Loucy (cell line): ENCODE data around the gene DRD3.

Source experiments
- CTCF ChIP-seq: fragments of 200-600 bp; sonication (generic); conservative IDR thresholded peaks from 2 replicates; pipeline ENCODE4 v1.5.1; 2014; ENCODE audit warnings: mild to moderate bottlenecking, antibody characterized with exemption, low read length
- EZH2phosphoT487 ChIP-seq: fragments of 200-600 bp; IDR thresholded peaks from 2 replicates; pipeline ENCODE4 v1.6.1; 2018; ENCODE audit warnings: antibody characterized with exemption, mild to moderate bottlenecking, moderate library complexity, borderline replicate concordance

- TF ChIP-seq CTCF (no peak), EZH2phosphoT487 (no peak)
Measured at GRCh38 chr3:114221165-114221880, 42.5 kb upstream of the DRD3 start.
